ENCODE measurements around the gene RNASE7. TPM values are rescaled to one million over a fixed set of nuclear protein-coding genes. Genes with fewer than 3 reads are reported as not detected.
"Not testable (repeated sequence)": the region's sequence is repeated elsewhere in the genome, so short reads cannot be mapped to it uniquely, and the experiment has no call there.

RNASE7 gene
- total RNA-seq, 1 experiment from 2014 or later = not detected

GRCh38 chr14:21040370-21040925, 1.7 kb upstream of the RNASE7 start:
- H3F3A ChIP-seq (ENCODE audit: low read length, unreplicated experiment) = no peaks in the 10 kb centered on the region
- no peak overlapping the region for H3K27ac ChIP-seq (ENCODE audit: low read length)
- TF ChIP-seq EZH2 (IDR thresholded peaks at IDR 0.05; ENCODE audit: low read length, unreplicated experiment) (no peak), EZH2phosphoT487 (IDR thresholded peaks at IDR 0.05; ENCODE audit: borderline replicate concordance, low read length) (no peak)
- TF ChIP-seq, protein P1, sequence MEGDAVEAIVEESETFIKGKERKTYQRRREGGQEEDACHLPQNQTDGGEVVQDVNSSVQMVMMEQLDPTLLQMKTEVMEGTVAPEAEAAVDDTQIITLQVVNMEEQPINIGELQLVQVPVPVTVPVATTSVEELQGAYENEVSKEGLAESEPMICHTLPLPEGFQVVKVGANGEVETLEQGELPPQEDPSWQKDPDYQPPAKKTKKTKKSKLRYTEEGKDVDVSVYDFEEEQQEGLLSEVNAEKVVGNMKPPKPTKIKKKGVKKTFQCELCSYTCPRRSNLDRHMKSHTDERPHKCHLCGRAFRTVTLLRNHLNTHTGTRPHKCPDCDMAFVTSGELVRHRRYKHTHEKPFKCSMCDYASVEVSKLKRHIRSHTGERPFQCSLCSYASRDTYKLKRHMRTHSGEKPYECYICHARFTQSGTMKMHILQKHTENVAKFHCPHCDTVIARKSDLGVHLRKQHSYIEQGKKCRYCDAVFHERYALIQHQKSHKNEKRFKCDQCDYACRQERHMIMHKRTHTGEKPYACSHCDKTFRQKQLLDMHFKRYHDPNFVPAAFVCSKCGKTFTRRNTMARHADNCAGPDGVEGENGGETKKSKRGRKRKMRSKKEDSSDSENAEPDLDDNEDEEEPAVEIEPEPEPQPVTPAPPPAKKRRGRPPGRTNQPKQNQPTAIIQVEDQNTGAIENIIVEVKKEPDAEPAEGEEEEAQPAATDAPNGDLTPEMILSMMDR (conservative IDR thresholded peaks at IDR 0.05; ENCODE audit: low read depth, low read length) = no peak
- no peaks in the 10 kb centered on the region for H3K36me3 ChIP-seq (ENCODE audit: low read depth, low read length)
- no peak overlapping the region for H3K4me2 ChIP-seq (ENCODE audit: low read length)
- H2AFZ ChIP-seq (ENCODE audit: low read length) = no peak overlapping the region
- CTCF ChIA-PET = interaction anchor here (0.7 to 1.5 kb wide), 3 partner anchors 26 to 192 kb away, joined by 3 to 17 read pairs (median 4); no protein-coding TSS in a partner anchor
- no peaks in the 10 kb centered on the region for H4K20me1 ChIP-seq (ENCODE audit: low read length)
- no TSS peak for BruUV-seq (replicated peaks)
- H3K4me3 ChIP-seq (ENCODE audit: low read length) = no peak overlapping the region
- ATAC-seq = no peak
- peaks cover 39% of the 10 kb centered on the region for H3K27me3 ChIP-seq (ENCODE audit: low read length)
- H3K9me2 ChIP-seq (replicated peaks; ENCODE audit: low read length) = no peaks in the 10 kb centered on the region
- POLR2A ChIA-PET (ENCODE audit: unreplicated experiment) = no interaction called here
- no peaks in the 10 kb centered on the region for H3K4me1 ChIP-seq (ENCODE audit: insufficient read depth, low read length)
- intact Hi-C loops (cut with micrococcal nuclease) = loop anchor here (1.0 to 5.0 kb wide), 3 partner anchors 26 to 343 kb away; no protein-coding TSS in a partner anchor
- no peaks in the 10 kb centered on the region for H3K79me2 ChIP-seq (ENCODE audit: low read length)
- H3K9me3 ChIP-seq (ENCODE audit: low read length) = no peaks in the 10 kb centered on the region
- DNase-seq = no peak
- H3K9ac ChIP-seq (ENCODE audit: low read length) = no peak overlapping the region

DNA sequence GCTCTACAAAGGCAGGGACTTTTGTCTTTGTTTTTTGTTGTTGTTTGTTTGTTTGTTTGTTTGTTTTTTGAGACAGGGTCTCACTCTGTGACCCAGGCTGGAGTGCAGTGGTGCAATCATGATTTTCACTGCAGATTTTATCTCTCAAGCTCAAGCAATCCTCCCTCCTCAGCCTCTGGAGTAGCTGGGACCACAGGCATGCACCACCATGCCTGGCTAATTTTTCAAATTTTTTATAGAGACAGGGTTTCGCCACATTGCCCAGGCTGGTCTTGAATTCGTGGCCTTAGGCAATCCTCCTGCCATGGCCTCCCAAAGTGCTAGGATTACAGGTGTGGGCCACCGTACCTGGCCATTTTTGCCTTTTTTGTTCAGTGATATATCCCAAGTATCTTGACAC, 1.2 kb upstream of the RNASE7 start:
- H2AFZ ChIP-seq (ENCODE audit: low read length); H3K27ac ChIP-seq (ENCODE audit: low read length); H3K36me3 ChIP-seq (ENCODE audit: low read depth, low read length); POLR2A ChIA-PET (ENCODE audit: unreplicated experiment); ATAC-seq; H3K4me3 ChIP-seq (ENCODE audit: low read length); BruUV-seq (replicated peaks); H3K9ac ChIP-seq (ENCODE audit: low read length); DNase-seq; H3F3A ChIP-seq (ENCODE audit: low read length, unreplicated experiment); H3K4me1 ChIP-seq (ENCODE audit: insufficient read depth, low read length); H3K4me2 ChIP-seq (ENCODE audit: low read length); H4K20me1 ChIP-seq (ENCODE audit: low read length); H3K9me3 ChIP-seq (ENCODE audit: low read length); H3K79me2 ChIP-seq (ENCODE audit: low read length); H3K9me2 ChIP-seq (replicated peaks; ENCODE audit: low read length): not testable (repeated sequence)
- H3K27me3 ChIP-seq (ENCODE audit: low read length) = peaks cover 38% of the 10 kb centered on the region
- intact Hi-C loops (cut with micrococcal nuclease) = loop anchor here (1.0 to 5.0 kb wide), 3 partner anchors 27 to 344 kb away; no protein-coding TSS in a partner anchor
- CTCF ChIA-PET = interaction anchor here (0.6 to 1.5 kb wide), 3 partner anchors 21 to 26 kb away, joined by 3 to 17 read pairs (median 4); no protein-coding TSS in a partner anchor

DNA sequence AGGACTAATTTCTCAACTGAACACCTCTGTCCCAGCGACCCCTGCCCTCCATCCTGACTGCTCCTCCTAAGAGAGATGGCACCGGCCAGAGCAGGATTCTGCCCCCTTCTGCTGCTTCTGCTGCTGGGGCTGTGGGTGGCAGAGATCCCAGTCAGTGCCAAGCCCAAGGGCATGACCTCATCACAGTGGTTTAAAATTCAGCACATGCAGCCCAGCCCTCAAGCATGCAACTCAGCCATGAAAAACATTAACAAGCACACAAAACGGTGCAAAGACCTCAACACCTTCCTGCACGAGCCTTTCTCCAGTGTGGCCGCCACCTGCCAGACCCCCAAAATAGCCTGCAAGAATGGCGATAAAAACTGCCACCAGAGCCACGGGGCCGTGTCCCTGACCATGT, 756 bp downstream of the RNASE7 start:
- no peak overlapping the region for H3K4me2 ChIP-seq (ENCODE audit: low read length)
- BruUV-seq (replicated peaks) = no TSS peak
- no peak overlapping the region for H3K9ac ChIP-seq (ENCODE audit: low read length)
- no peaks in the 10 kb centered on the region for H3K79me2 ChIP-seq (ENCODE audit: low read length)
- H3K27ac ChIP-seq (ENCODE audit: low read length) = no peak overlapping the region
- H3K9me2 ChIP-seq (replicated peaks; ENCODE audit: low read length) = no peaks in the 10 kb centered on the region
- TF ChIP-seq EZH2 (IDR thresholded peaks at IDR 0.05; ENCODE audit: low read length, unreplicated experiment) = no peak
- TF ChIP-seq, protein P1 (conservative IDR thresholded peaks at IDR 0.05; ENCODE audit: low read depth, low read length) = no peak
- TF ChIP-seq EZH2phosphoT487 (IDR thresholded peaks at IDR 0.05; ENCODE audit: borderline replicate concordance, low read length) = no peak
- POLR2A ChIA-PET (ENCODE audit: unreplicated experiment) = no interaction called here
- ATAC-seq = no peak
- H3K27me3 ChIP-seq (ENCODE audit: low read length) = peaks cover 27% of the 10 kb centered on the region
- H3F3A ChIP-seq (ENCODE audit: low read length, unreplicated experiment) = no peaks in the 10 kb centered on the region
- H3K36me3 ChIP-seq (ENCODE audit: low read depth, low read length) = no peaks in the 10 kb centered on the region
- no peaks in the 10 kb centered on the region for H3K9me3 ChIP-seq (ENCODE audit: low read length)
- intact Hi-C loops (cut with micrococcal nuclease) = loop anchor here (5.0 kb wide), 2 partner anchors 186 to 346 kb away; no protein-coding TSS in a partner anchor
- CTCF ChIA-PET = no interaction called here
- no peaks in the 10 kb centered on the region for H3K4me1 ChIP-seq (ENCODE audit: insufficient read depth, low read length)
- H4K20me1 ChIP-seq (ENCODE audit: low read length) = no peaks in the 10 kb centered on the region
- no peak overlapping the region for H3K4me3 ChIP-seq (ENCODE audit: low read length)
- no peak overlapping the region for H2AFZ ChIP-seq (ENCODE audit: low read length)
- DNase-seq = no peak
